Keratinocyte (primary cell): ENCODE results near the gene PDZK1. TPM values are rescaled to one million over a fixed set of nuclear protein-coding genes. Genes with fewer than 3 reads are reported as not detected.

Source experiments
- DNase-seq: peaks from one replicate; pipeline ENCODE4 v3.0.0-alpha.2; 2011; ENCODE audit warnings: low read depth, missing footprints, low spot score
- FAIRE-seq: peaks from 2 replicates; lab custom pipeline; 2011; peaks lifted over from hg19 to GRCh38; lab: Jason Lieb, UNC
- H2AFZ ChIP-seq: 2 replicates; pipeline ENCODE4 v1.6.0; 2012; ENCODE audit warnings: low read length, control low read depth, inconsistent platforms; ENCODE audit not compliant: control insufficient read depth
- H3K27ac ChIP-seq: 2 replicates; pipeline ENCODE4 v1.5.1; 2011; ENCODE audit warnings: low read length; ENCODE audit not compliant: control insufficient read depth, insufficient read depth
- H3K27me3 ChIP-seq: 3 replicates; pipeline ENCODE4 v1.6.0; 2011; ENCODE audit warnings: low read length; ENCODE audit not compliant: control insufficient read depth, insufficient read depth; ENCODE audit errors: extremely low read depth
- H3K36me3 ChIP-seq, 2 experiments: 2 replicates in 1 of 2; 3 replicates in 1 of 2; pipeline ENCODE4 v1.5.1; 2011; ENCODE audit warnings: low read length in 2 of 2, mild to moderate bottlenecking in 1 of 2; ENCODE audit not compliant: control insufficient read depth in 2 of 2, insufficient read depth in 2 of 2; ENCODE audit errors: extremely low read depth in 1 of 2
- H3K4me1 ChIP-seq: 3 replicates; pipeline ENCODE4 v1.5.1; 2011; ENCODE audit warnings: low read length; ENCODE audit not compliant: control insufficient read depth, insufficient read depth; ENCODE audit errors: extremely low read depth
- H3K4me2 ChIP-seq: 3 replicates; pipeline ENCODE4 v1.6.0; 2011; ENCODE audit warnings: low read depth, low read length; ENCODE audit not compliant: control insufficient read depth, insufficient read depth; ENCODE audit errors: extremely low read depth
- H3K4me3 ChIP-seq, 3 experiments: fragments of 200-600 bp in 1 of 3; sonication (generic) in 1 of 3; 2 replicates in 2 of 3; 3 replicates in 1 of 3; pipeline ENCODE4 v1.5.1; 2011 to 2016; ENCODE audit warnings: low read length in 3 of 3, mild to moderate bottlenecking in 3 of 3, control low read depth in 2 of 3, inconsistent platforms in 1 of 3, low read depth in 1 of 3, mixed read lengths in 1 of 3, mixed run types in 1 of 3, moderate library complexity in 1 of 3; ENCODE audit not compliant: control insufficient read depth in 2 of 3, insufficient read depth in 2 of 3; ENCODE audit errors: extremely low read depth in 1 of 3
- H3K79me2 ChIP-seq: 2 replicates; pipeline ENCODE4 v1.6.0; 2012; ENCODE audit warnings: low read length; ENCODE audit not compliant: control insufficient read depth, insufficient read depth
- H3K9ac ChIP-seq: 3 replicates; pipeline ENCODE4 v1.6.0; 2011; ENCODE audit warnings: low read length; ENCODE audit not compliant: control insufficient read depth, insufficient read depth; ENCODE audit errors: extremely low read depth
- H3K9me1 ChIP-seq: 3 replicates; pipeline ENCODE4 v1.6.0; 2011; ENCODE audit warnings: low read length; ENCODE audit not compliant: control insufficient read depth, insufficient read depth; ENCODE audit errors: extremely low read depth
- H3K9me3 ChIP-seq: 2 replicates; pipeline ENCODE4 v1.5.1; 2012; ENCODE audit warnings: low read depth, low read length; ENCODE audit not compliant: control insufficient read depth
- H4K20me1 ChIP-seq: 3 replicates; pipeline ENCODE4 v1.6.0; 2011; ENCODE audit warnings: low read length; ENCODE audit not compliant: control insufficient read depth, insufficient read depth; ENCODE audit errors: extremely low read depth
- EZH2 ChIP-seq: IDR thresholded peaks from one replicate; pipeline ENCODE4 v1.6.1; 2012; ENCODE audit warnings: inconsistent platforms, mild to moderate bottlenecking, low read length, moderate library complexity
- dilution Hi-C: fragments of 300-500 bp; cut with MboI; formaldehyde crosslinking; loops from one replicate; pipeline ENCODE4 v1.7.0; 2020; ENCODE audit warnings: low sequenced_read_pairs; ENCODE audit not compliant: extremely low pct_ligation_motif_present
- polyA plus RNA-seq, 5 experiments: library from polyadenylated mRNA; depleted of rRNA in 3 of 5; stranded (reverse) in 3 of 5; stranded (forward) in 1 of 5; unstranded in 1 of 5; fragments of >200 nt; gene quantifications; 1 replicate in 1 of 5; 2 replicates in 3 of 5; 3 replicates in 1 of 5; pipeline versions ENCODE4 v1.2.1 to v1.2.3, GENCODE V29; 2011 to 2012; ENCODE audit warnings: missing spikeins in 2 of 5, low read depth in 1 of 5, low replicate concordance in 1 of 5
- TF ChIP-seq, protein P1 (sequence below), 3 experiments: IDR thresholded peaks in 1 of 3; conservative IDR thresholded peaks in 1 of 3; optimal IDR thresholded peaks in 1 of 3; 2 replicates in 2 of 3; 3 replicates in 1 of 3; pipeline versions ENCODE3 to v1.5.1; 2011; ENCODE audit warnings: low read length in 3 of 3, mild to moderate bottlenecking in 3 of 3, moderate library complexity in 2 of 3, control low read depth in 1 of 3, inconsistent platforms in 1 of 3; ENCODE audit not compliant: insufficient read depth in 2 of 3; ENCODE audit errors: extremely low read depth in 1 of 3

PDZK1 gene
- polyA plus RNA-seq, 1 donor (not counting 4 experiments of a cell fraction or from before 2014, with no cell fraction given) = 0.21 TPM

DNA sequence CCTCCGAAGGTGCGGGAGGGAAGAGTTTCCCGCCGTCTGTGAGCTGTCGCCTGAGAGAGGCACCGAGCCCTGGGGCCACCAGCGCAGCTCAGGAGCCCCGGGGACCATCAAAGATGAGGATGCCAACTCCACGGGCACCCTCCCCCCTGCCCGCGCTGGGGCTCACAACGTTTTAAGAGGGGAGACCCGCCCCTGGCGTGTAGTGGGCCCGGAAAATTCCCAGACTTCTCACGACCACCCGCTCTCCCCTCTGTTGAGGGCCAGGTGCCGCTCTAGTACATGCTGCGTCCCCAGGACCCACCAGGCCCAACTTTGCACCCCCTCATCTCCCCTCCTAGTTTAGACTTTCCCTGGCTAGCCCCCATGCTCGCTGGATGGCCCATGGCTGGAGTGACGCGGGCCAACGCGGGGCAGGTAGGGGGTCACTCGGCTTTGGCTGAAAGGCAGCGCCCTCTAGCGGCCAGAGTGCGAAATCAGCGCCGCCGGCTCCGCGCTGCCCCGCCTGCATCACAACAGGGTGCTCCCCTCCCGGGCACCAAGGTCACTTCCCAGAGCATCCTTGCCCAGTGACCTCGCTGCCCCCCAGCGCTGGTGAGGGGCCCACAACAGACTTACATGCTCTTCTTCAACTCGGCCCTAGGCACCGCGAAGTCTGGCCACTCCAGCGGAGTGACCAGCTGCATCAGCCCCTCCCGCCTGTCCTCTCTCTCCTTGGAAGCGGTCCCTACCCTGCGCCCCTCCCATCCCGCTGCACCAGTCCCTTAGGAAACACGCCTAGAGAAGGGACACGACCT is 13.9 kb upstream of the PDZK1 start:
- Histone ChIP-seq H3K9me3 (no peaks in the 10 kb centered on the region), H3K4me3 (peak overlapping the region; percentile 20 to 72 (median 53)), H3K4me1 (peaks cover 14% of the 10 kb centered on the region), H3K4me2 (peak overlapping the region; percentile 90), H4K20me1 (no peaks in the 10 kb centered on the region), H3K9ac (peak overlapping the region; percentile 73), H3K27me3 (no peaks in the 10 kb centered on the region), H3K36me3 (no peaks in the 10 kb centered on the region), H2AFZ (peak overlapping the region; percentile 86), H3K27ac (peak overlapping the region; percentile 25), H3K9me1 (no peaks in the 10 kb centered on the region), H3K79me2 (no peaks in the 10 kb centered on the region)
- DNase-seq (no peak), FAIRE-seq (no peak)
- dilution Hi-C loops = no loop called here
- TF ChIP-seq EZH2 = no peak
- TF ChIP-seq, protein P1, sequence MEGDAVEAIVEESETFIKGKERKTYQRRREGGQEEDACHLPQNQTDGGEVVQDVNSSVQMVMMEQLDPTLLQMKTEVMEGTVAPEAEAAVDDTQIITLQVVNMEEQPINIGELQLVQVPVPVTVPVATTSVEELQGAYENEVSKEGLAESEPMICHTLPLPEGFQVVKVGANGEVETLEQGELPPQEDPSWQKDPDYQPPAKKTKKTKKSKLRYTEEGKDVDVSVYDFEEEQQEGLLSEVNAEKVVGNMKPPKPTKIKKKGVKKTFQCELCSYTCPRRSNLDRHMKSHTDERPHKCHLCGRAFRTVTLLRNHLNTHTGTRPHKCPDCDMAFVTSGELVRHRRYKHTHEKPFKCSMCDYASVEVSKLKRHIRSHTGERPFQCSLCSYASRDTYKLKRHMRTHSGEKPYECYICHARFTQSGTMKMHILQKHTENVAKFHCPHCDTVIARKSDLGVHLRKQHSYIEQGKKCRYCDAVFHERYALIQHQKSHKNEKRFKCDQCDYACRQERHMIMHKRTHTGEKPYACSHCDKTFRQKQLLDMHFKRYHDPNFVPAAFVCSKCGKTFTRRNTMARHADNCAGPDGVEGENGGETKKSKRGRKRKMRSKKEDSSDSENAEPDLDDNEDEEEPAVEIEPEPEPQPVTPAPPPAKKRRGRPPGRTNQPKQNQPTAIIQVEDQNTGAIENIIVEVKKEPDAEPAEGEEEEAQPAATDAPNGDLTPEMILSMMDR (optimal IDR thresholded peaks at IDR 0.05 in 1 of 3, IDR thresholded peaks at IDR 0.05 in 1 of 3, conservative IDR thresholded peaks at IDR 0.05 in 1 of 3; ENCODE audit: extremely low read depth in 1 of 3, insufficient read depth in 2 of 3, low read length in 3 of 3) = peak; percentile 76 to 98 (median 97)

DNA sequence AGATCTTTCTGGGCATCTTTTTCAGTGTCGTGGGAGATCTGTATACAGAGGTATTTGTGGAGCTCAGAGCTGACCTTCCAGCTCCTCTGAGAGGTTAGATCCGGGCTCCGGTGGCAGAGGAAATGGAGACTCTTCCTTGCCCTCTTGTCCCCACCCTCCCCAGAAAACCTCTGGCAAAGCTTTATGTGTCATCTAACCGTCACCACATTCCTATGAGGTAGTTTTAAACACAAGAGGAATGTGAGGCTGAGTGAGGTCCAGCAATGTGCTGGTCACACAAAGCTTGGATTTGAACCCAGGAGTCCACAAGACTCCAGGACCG is 13.3 kb upstream of the PDZK1 start:
- no peaks in the 10 kb centered on the region for H3K36me3 ChIP-seq
- TF ChIP-seq, protein P1 (optimal IDR thresholded peaks at IDR 0.05 in 1 of 3, IDR thresholded peaks at IDR 0.05 in 1 of 3, conservative IDR thresholded peaks at IDR 0.05 in 1 of 3; ENCODE audit: extremely low read depth in 1 of 3, insufficient read depth in 2 of 3, low read length in 3 of 3) = no peak
- TF ChIP-seq EZH2 = no peak
- H3K9ac ChIP-seq = peak overlapping the region; percentile 73
- DNase-seq (peak; percentile 49), FAIRE-seq (peak; percentile 86)
- no peaks in the 10 kb centered on the region for H4K20me1 ChIP-seq
- H3K27ac ChIP-seq = peak overlapping the region; percentile 25
- no peaks in the 10 kb centered on the region for H3K79me2 ChIP-seq
- H2AFZ ChIP-seq = peak overlapping the region; percentile 86
- no peaks in the 10 kb centered on the region for H3K9me1 ChIP-seq
- H3K9me3 ChIP-seq = no peaks in the 10 kb centered on the region
- no peaks in the 10 kb centered on the region for H3K27me3 ChIP-seq
- dilution Hi-C loops = no loop called here
- peak overlapping the region in 1 of 3 experiments; percentile 72 for H3K4me3 ChIP-seq
- H3K4me2 ChIP-seq = peak overlapping the region; percentile 90
- peaks cover 14% of the 10 kb centered on the region for H3K4me1 ChIP-seq
